NCI-H1417 (cell line): ENCODE measurements around the gene TNFRSF4.
"Not testable (repeated sequence)": the region's sequence is repeated elsewhere in the genome, so short reads cannot be mapped to it uniquely, and the experiment has no call there.

Experiments used
- DNase-seq, 3 experiments: peaks; one replicate each; lab custom pipeline; 2025; lab: John Stamatoyannopoulos, UW

TNFRSF4 gene

DNA sequence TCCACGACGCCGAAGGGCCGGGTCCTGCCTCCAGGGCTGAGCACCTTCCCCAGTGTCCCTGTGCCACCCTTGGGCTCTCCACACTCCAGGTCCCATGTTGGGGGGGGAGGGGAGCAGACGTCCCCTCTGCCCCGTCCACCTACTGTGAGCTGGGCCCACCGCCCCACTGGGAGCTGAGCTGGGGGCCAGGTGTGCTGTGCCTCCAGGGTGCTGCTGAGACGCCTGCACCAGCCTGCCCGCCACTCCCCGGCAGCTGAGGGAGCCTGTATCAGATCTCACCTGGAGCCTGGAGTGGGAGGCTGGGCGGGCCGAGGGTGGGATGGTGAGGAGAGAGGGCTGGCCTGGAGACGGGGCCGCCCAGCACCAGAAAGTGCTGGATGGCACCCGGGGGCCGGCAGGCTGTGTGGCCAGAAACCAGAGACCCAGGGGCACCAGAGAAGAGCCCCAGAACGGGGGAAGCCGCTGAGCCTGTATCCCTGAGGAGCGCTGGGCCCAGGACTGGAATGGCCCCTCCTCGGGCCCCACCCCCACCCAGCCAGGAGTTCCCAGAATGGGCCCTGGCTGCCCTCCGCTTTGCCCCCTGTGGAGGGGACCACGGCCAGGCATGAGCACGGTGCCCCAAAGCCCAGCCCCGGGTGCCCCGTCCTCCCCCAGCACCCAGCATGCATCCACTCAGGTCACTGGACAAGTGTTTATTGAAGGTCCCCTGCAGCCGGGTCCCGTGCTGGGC lies 11.0 kb downstream of the TNFRSF4 start:
- peak; percentile 20 to 31 (median 22) for DNase-seq

DNA sequence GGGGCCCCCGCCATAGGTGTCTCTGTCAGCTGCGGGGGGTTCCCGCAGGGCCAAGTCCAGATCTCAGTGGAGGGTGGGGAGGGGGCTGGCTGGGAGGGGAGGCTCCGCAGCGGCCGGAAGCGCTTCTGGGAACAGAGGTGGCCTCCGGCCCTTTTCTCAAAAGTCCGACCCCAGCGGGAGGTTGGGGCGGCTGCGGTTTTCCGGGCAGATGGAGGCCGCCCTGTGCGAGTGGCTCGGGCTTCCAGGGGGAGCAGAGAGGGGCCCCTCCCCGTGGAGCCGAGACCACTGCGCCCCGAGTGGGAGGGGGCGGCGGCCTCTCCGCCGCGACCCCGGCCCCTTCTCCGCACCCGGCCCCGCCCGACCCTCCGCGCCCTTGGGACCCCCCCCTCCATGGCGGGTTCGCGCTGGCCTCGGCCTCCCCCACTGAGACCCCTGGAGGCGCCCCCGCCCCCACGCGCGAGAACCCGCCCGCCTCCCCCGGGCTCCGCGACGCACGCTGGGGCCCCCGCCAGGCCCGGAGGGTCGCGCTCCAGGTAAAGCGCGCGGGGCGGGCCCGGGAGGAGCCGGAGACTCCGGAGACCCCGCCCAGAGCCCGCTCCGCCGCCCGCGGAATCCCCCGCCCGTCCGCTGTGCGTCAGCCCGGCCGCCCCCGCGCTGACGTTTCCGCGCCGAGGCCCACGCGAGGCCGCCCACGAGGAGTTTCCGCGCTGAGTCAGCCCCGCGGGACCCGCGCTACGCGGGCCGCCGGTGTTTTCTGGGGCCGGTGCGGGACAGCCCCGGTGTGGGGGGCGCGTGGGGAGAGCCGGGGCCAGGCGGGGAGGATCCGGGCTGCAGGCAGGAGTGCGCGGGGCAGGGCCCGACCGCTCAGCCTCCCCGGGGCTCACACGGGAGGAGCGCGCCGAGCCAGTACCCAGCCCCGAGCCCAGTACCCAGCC lies 12.8 kb downstream of the TNFRSF4 start:
- DNase-seq, result peak in 2 of 3 experiments; percentile 32 to 40

DNA sequence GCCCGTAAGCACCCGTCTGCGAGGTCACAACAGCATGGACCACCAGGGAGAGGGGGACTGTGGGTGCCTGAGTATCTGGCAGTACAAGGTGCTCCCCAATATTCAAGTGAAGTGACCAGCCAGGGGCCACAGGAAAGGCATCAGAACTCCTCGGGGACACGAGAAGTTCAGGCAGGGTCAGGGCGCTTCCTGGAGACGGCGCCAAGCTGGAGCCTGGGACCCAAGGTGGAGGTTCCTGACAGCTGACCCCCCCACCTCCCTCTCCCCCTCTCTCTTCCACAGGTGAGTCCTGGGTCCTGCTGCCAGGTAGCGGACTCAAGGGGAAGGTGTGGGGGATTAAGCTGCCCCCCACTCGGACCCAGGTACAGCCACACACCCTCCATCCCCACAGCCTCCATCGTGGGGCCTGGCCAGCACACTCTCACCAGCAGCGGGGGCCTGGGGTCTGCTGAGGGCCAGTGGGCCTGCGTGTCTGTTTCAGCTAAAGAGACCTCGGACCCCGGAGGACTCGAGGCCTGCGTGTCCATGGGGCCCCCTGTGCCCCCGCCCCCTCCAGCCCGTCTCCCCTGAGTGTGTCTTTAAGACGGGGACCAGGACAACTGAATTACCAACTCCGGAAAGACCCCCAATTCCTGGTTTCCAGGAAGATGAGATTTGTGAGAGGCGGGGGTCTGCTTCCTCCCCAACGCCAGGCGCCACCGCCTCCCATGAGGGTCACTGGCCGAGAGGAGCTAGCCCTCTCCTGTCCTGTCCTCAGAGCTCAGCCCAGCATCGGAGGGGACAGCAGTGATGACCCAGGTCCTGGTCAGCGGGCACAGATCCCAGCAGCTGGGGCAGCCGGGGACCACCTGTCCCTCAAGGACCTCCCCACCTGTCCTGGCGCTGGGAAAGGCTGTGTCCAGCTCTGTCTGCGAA lies 13.7 kb downstream of the TNFRSF4 start:
- no peak for DNase-seq

DNA sequence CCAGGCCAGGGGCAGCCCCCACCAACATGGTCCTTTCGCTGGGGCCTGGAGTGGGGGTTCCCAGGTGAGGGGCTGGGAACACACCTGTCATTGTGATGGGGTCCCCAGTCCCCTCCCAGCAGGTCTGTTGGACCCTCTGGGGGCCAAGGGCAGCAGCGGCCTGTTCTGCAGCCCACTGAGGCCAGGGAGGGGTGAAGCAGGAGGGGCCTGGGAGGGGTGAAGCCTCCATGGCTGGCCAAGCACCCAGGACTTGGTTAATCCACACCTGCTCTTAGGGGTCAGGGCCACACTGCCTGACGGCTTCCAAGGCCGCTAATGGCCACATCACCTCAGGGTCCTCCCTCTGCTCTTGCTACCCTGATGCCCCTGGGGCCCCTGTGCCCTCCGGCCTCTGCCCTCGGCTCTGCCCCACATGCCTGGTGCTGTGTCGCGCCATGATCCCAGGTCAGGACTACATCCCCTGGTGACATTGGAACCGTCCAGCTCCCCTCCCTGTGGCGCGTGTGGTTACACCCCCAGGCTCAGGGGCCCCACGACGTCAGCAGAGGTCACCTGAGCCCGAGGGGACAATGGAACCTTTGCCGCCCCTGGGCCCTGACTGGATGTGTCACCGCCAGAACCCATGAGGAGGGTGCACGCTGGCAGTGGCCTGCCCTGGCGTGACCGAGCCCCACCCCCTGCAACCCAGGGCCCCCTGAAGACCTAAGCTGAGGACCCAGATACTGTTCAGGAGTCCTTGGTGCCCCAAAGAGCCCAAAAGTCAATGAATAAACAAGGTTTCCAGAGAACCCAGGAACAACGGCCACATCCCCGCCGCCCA lies 14.6 kb downstream of the TNFRSF4 start:
- DNase-seq, result no peak

- DNase-seq, result no peak
Measured at GRCh38 chr1:1198423-1199140, 15.4 kb downstream of the TNFRSF4 start.

- DNase-seq, result no peak
Measured at GRCh38 chr1:1197551-1198422, 16.2 kb downstream of the TNFRSF4 start.

- no peak for DNase-seq
Measured at GRCh38 chr1:1197188-1197500, 16.8 kb downstream of the TNFRSF4 start.

DNA sequence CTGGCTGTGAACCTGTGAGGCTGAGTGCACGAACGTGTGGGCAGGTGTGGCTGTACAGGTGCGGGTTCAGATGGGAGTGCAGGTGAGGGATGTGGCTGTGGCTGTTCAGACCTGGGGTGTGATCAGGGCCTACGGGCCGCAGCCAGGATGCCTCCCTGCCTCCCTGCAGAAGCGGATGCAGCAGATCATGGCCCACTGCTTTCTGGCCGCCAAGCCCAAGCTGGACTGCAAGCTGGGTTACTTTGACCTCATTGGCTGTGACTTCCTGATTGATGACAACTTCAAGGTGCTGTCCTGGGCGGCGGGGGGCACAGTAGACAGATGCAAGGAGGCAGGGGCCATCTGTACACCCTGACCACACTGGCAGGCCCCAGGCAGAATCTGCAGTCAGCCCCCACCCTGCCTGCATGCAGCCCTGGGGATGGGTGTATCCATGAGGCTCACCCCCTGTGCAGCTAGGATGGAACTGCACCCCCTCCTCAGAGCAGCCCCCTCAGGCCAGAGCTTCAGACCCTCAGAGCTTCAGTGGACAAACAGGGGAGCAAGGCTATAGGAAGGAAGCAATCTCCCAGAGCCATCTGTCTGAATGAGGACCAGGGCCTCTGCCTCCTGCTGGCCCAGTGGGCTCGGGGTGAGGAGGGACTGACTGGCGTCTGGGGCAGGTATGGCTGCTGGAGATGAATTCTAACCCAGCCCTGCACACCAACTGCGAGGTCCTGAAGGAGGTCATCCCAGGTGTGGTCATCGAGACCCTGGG lies 17.3 kb downstream of the TNFRSF4 start:
- DNase-seq, result no peak

GRCh38 chr1:1195726-1196125 lies 18.2 kb downstream of the TNFRSF4 start:
- DNase-seq, result not testable (repeated sequence)

GRCh38 chr1:1194723-1195122 lies 19.2 kb downstream of the TNFRSF4 start:
- no peak for DNase-seq

- no peak for DNase-seq
Measured at GRCh38 chr1:1191734-1192133, 22.2 kb downstream of the TNFRSF4 start.

DNA sequence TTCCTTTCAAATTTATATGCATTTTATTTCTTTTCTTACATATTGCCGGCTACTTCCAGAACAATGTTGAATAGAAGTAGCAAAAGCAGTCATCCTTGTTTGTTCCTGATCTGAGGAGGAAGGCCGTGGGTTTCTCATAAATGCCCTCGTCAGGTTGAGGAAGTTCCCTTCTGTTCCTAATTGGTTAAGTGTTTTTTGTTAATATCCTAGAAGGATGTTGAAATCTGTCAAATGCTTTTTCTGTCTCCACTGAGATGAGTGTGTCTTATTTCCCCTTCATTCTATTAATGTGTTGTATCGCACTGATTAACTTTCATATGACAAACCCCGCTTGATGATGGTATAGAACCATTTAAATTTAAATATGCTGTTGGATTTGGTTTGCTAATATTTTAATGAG lies 24.8 kb downstream of the TNFRSF4 start:
- DNase-seq, result no peak

DNA sequence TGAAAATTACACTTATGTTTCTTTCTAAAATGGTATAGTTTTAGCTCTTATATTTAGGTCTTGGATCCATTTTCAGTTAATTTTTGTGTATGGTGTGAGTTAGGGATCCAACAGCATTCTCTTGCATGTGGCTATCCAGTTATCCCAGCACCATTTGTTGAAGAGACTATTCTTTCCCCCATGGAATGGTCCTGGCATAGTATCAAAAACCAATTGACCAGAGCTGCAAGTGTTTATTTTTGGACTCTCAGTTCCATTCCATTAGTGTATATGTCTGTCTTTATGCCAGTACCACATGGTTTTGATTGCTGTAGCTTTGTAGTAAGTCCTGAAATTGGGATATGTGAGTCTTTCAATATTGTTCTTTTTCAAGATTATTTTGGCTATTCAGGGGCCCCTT lies 26.0 kb downstream of the TNFRSF4 start:
- DNase-seq, result no peak

GRCh38 chr1:1185101-1185765 lies 28.7 kb downstream of the TNFRSF4 start:
- no peak for DNase-seq

DNA sequence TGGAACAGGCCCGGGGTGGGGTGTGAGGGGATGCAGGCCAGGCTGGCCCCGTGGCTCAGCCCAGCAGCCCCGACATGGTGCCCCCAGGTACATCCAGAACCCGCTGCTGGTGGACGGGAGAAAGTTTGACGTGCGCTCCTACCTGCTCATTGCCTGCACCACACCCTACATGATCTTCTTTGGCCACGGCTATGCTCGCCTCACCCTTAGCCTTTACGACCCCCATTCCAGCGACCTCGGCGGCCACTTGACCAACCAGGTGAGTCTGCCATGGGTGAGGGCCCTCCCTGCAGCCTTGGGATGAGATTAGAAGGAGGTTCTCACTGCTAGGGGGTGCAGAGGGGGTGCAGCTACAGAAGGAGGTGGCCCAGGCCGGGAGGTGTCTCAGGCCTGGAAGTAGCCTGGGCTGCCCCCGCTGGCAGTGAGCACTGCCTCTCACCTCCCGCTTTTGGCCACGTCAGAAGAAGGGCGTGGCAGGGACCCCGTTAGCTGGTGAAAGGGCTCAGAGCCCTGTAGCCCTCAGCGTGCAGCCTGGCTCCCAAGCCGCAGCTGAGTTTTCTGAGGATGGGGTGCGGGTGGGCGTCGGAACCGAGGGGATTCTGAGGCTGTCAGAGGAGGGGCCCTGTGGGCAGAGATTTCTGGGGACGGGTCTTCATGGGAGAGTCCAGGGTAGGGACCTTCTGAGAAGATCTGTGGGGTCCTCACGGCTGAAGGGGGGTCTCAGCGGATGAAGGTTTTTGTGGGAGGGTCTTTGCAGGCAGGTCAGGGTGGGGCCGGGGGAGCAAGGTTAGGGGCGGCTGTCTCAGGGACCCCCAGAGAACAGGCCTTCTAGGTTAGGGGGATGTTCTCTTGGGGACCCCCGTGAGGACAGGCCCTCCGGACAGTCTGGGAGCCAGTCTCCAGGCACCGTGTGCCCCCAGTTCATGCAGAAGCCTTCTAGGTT lies 29.8 kb downstream of the TNFRSF4 start:
- no peak for DNase-seq

- DNase-seq, result no peak
Measured at GRCh38 chr1:1183221-1183747, 30.7 kb downstream of the TNFRSF4 start.
